ENCODE results near the gene FAM13A. TPM values are rescaled to one million over a fixed set of nuclear protein-coding genes. Genes with fewer than 3 reads are reported as not detected.
A peak's percentile ranks its signal among the peaks of the same experiment; 100 is the strongest.

Gene FAM13A
- total RNA-seq, 4 donors from 2014 or later: 72.3 to 105 (median 90.0) TPM

DNA sequence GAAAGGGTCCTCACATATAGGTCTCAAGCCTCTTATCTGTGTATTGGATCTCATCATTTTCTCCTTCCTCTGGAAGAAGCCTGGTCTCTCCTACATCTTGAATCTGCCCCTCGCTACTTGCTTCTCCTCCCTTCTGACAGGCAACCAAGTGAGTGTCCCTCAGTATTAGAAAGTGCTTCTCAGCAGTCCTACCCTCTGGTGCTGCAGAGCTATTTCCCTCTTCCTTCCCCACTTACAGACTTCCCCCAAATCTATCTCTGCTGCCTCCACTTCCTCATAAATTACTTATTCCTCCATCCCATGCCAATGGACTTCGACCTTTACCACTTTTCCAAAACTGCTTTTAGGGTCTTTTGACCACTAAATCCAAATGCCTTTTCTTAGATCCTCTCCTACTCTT lies 230.2 kb downstream of the FAM13A start:
- Histone ChIP-seq H3K27me3 (no peaks in the 10 kb centered on the region), H3K9me3 (no peaks in the 10 kb centered on the region), H3K27ac (no peak overlapping the region), H3K4me1 (no peaks in the 10 kb centered on the region), H3K4me3 (no peak overlapping the region), H3K36me3 (no peaks in the 10 kb centered on the region)
- TF ChIP-seq POLR2A (IDR thresholded peaks at IDR 0.05): no peak
- TF ChIP-seq, protein P1, sequence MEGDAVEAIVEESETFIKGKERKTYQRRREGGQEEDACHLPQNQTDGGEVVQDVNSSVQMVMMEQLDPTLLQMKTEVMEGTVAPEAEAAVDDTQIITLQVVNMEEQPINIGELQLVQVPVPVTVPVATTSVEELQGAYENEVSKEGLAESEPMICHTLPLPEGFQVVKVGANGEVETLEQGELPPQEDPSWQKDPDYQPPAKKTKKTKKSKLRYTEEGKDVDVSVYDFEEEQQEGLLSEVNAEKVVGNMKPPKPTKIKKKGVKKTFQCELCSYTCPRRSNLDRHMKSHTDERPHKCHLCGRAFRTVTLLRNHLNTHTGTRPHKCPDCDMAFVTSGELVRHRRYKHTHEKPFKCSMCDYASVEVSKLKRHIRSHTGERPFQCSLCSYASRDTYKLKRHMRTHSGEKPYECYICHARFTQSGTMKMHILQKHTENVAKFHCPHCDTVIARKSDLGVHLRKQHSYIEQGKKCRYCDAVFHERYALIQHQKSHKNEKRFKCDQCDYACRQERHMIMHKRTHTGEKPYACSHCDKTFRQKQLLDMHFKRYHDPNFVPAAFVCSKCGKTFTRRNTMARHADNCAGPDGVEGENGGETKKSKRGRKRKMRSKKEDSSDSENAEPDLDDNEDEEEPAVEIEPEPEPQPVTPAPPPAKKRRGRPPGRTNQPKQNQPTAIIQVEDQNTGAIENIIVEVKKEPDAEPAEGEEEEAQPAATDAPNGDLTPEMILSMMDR (IDR thresholded peaks at IDR 0.05): no peak
- DNase-seq: no peak

DNA sequence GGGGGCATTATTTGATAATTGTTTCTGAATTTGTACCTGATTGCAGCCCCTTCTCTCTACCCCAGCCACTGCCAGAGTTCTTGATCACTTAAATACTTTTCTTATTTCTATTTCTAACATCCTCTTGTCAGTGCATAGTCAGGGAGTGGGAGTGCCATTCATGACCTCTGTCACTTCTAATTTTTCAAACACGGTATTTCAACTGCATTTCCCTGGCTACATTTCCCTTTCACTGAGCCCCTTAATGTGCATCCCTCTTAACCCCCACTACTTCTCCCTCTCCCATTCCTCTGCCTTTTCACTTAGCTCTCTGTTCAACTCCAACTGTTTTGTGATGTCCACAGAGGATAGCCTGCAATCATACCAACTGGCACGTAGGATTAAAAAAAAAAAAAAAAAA lies 231.1 kb downstream of the FAM13A start:
- Histone ChIP-seq H3K4me3 (no peak overlapping the region), H3K4me1 (no peaks in the 10 kb centered on the region), H3K27me3 (no peaks in the 10 kb centered on the region), H3K27ac (no peak overlapping the region), H3K36me3 (no peaks in the 10 kb centered on the region), H3K9me3 (no peaks in the 10 kb centered on the region)
- TF ChIP-seq POLR2A (IDR thresholded peaks at IDR 0.05): no peak
- TF ChIP-seq, protein P1 (IDR thresholded peaks at IDR 0.05): no peak
- no peak for DNase-seq

DNA sequence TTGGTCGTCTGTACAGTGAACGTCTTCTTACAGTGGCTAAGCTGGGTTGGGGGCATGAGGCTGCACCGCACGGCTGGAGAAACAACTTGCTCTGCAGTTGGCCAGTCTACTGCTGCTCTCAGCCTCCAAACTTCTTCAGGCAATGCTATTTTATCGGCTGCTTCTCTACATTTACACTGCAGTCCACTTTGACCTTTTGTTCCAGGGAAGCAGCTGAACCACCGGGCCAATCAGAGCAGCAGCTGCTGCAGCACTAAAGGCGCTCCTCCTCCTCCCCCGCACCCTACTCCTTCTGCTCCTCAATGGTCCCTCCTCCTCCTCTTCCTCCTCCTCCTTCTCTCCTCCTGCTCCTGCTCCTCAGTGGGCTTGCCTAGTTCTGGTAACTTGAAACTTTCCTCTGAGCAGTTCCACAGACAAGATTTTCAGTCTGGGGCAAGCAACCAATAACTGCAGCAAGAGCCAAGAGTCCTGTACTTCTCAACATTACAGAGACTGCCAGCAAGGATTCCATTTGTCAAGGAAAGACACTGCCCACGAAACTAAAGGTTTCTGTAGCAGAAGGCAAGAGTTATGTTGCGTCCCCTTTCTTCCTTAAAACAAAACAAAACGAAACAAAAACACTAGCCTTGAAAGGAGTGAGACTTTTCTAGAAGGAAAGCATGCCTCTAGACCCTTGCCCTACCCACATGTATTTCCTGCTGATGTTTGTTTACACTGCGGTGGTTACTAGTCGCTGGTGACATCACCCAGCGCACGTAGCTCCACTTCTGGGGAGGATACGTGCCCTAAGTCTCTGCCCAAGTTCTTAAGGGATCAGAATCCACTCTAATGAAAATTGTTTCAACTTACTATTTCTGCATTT lies 233.7 kb downstream of the FAM13A start:
- H3K4me3 ChIP-seq: peak overlapping the region; percentile 32 to 67 (median 50)
- H3K9me3 ChIP-seq: no peaks in the 10 kb centered on the region
- peak overlapping the region; percentile 70 to 90 (median 80) for H3K27ac ChIP-seq
- H3K4me1 ChIP-seq: peaks cover 0 to 19% (median 0%) of the 10 kb centered on the region in 4 donors
- TF ChIP-seq, protein P1 (IDR thresholded peaks at IDR 0.05): no peak
- TF ChIP-seq POLR2A (IDR thresholded peaks at IDR 0.05): peak; percentile 68 to 85
- peak; percentile 71 to 93 (median 86) for DNase-seq
- H3K27me3 ChIP-seq: no peaks in the 10 kb centered on the region
- no peaks in the 10 kb centered on the region for H3K36me3 ChIP-seq

DNA sequence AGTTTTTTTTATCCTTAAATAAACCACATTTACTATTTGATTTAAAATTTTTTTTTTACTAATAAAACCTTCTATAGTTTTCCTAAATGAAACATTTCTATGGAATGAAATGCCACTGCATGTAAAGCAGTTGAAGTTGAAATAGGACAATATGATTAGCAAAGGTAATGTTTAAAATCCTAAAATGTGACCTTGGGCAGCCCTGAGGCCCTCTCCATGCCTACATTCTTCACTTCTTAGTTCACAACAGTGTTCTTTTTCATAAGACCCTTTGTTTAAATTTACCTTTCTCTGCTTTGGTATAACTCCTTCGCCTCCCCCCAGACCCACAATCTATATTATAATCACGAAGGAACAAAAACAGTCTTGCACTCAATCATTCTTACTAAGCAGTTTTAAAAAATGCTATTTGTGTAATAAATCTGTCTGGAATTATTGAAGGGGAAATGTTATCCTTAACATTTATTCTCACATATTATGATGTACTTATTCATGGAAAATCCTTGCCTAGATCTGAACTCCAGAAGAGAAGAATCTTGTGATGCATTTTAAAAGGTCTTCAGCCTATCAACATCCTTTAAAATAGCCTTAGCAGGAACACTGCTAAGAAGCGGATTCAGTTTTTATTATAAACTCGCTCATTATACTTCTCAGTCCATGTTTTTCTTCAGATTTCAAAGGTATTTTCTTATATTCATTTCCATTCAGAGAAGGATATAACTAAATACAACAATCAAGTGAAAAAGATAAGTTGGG lies 234.8 kb downstream of the FAM13A start:
- no peak for TF ChIP-seq POLR2A (IDR thresholded peaks at IDR 0.05)
- TF ChIP-seq, protein P1 (IDR thresholded peaks at IDR 0.05): no peak
- Histone ChIP-seq H3K27me3 (no peaks in the 10 kb centered on the region), H3K4me3 (peak overlapping the region in 3 of 4 donors; percentile 32 to 67 (median 63)), H3K9me3 (no peaks in the 10 kb centered on the region), H3K27ac (peak overlapping the region; percentile 70 to 90 (median 80)), H3K4me1 (peaks cover 0 to 25% (median 0%) of the 10 kb centered on the region in 4 donors), H3K36me3 (no peaks in the 10 kb centered on the region)
- no peak for DNase-seq

DNA sequence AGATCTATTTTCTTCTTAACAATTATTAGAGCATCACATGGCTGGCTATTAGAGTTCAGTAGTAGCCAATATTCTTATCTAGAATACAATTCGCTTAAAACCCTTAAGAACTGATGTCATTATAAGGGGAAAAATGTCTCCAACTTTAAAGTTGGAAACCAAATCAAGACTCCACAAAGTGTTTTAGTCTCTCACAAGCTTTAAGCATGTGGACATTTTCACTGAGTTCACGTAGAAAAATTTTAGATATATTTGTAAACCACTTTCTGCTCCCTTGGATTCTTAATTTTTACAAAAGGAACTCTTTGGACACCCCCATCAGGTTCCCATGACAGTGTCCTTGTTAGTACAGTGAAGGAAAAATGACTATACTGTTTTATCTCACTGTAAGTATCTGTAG lies 235.5 kb downstream of the FAM13A start:
- H3K9me3 ChIP-seq: no peaks in the 10 kb centered on the region
- no peaks in the 10 kb centered on the region for H3K36me3 ChIP-seq
- peak overlapping the region in 3 of 4 donors; percentile 5 to 67 (median 63) for H3K4me3 ChIP-seq
- peaks cover 0 to 25% (median 0%) of the 10 kb centered on the region in 4 donors for H3K4me1 ChIP-seq
- H3K27ac ChIP-seq: peak overlapping the region in 2 of 4 donors; percentile 73 to 90
- no peaks in the 10 kb centered on the region for H3K27me3 ChIP-seq
- no peak for TF ChIP-seq POLR2A (IDR thresholded peaks at IDR 0.05)
- TF ChIP-seq, protein P1 (IDR thresholded peaks at IDR 0.05): no peak
- DNase-seq: no peak
